CD14-positive monocyte (primary cell): ENCODE measurements around the gene ARHGEF11. TPM values are rescaled to one million over a fixed set of nuclear protein-coding genes. Genes with fewer than 3 reads are reported as not detected.

Experiments used
- DNase-seq, 3 donors: peaks; one replicate each; pipeline ENCODE4 v3.0.0-alpha.2; 2011 to 2022
- H2AFZ ChIP-seq: 2 replicates; pipeline ENCODE4 v1.6.0; 2012; ENCODE audit warnings: mild to moderate bottlenecking, low read depth, low read length, inconsistent platforms; ENCODE audit not compliant: insufficient read depth, poor library complexity, severe bottlenecking
- H3K27ac ChIP-seq, 2 donors: 1 replicate in 1 of 2; 2 replicates in 1 of 2; pipeline ENCODE4 v1.5.1; 2012 to 2013; ENCODE audit warnings: low read length in 2 of 2, control low read depth in 1 of 2, inconsistent platforms in 1 of 2, low read depth in 1 of 2, mild to moderate bottlenecking in 1 of 2
- H3K27me3 ChIP-seq, 2 donors: one replicate each; pipeline versions ENCODE4 v1.6.0 to v1.6.1; 2011 to 2013; ENCODE audit warnings: low read length in 2 of 2; ENCODE audit not compliant: control insufficient read depth in 2 of 2, insufficient read depth in 2 of 2
- H3K36me3 ChIP-seq, 2 donors: replicated peaks in 1 of 2; 1 replicate in 1 of 2; 2 replicates in 1 of 2; pipeline versions ENCODE4 v1.5.1 to v1.6.1; 2012 to 2013; ENCODE audit warnings: low read length in 2 of 2, control low read depth in 1 of 2, inconsistent platforms in 1 of 2, mild to moderate bottlenecking in 1 of 2; ENCODE audit not compliant: insufficient read depth in 2 of 2, control insufficient read depth in 1 of 2
- H3K4me1 ChIP-seq, 2 donors: 1 replicate in 1 of 2; 2 replicates in 1 of 2; pipeline versions ENCODE4 v1.5.1 to v1.6.1; 2012 to 2013; ENCODE audit warnings: low read length in 2 of 2, control low read depth in 1 of 2, inconsistent platforms in 1 of 2, mild to moderate bottlenecking in 1 of 2, moderate library complexity in 1 of 2; ENCODE audit not compliant: insufficient read depth in 2 of 2, control insufficient read depth in 1 of 2
- H3K4me2 ChIP-seq: replicated peaks from 2 replicates; pipeline ENCODE3; 2012; ENCODE audit warnings: low read length, moderate library complexity, mild to moderate bottlenecking; ENCODE audit not compliant: poor library complexity, severe bottlenecking; ENCODE audit errors: extremely low read depth
- H3K4me3 ChIP-seq, 3 experiments: fragments of 200-600 bp in 1 of 3; sonication (generic) in 1 of 3; replicated peaks in 1 of 3; 1 replicate in 2 of 3; 2 replicates in 1 of 3; pipeline ENCODE4 v1.5.1; 2011 to 2013; ENCODE audit warnings: low read length in 3 of 3, mild to moderate bottlenecking in 3 of 3, control low read depth in 2 of 3, low read depth in 2 of 3, inconsistent platforms in 1 of 3, moderate library complexity in 1 of 3
- H3K79me2 ChIP-seq: 2 replicates; pipeline ENCODE4 v1.6.0; 2012; ENCODE audit warnings: mild to moderate bottlenecking, control low read depth, inconsistent platforms, low read length, moderate library complexity; ENCODE audit not compliant: insufficient read depth
- H3K9ac ChIP-seq: 2 replicates; pipeline ENCODE4 v1.6.0; 2017; ENCODE audit warnings: low read length, mild to moderate bottlenecking; ENCODE audit not compliant: insufficient read depth, poor library complexity, severe bottlenecking
- H3K9me3 ChIP-seq, 2 donors: replicated peaks in 1 of 2; 1 replicate in 1 of 2; 2 replicates in 1 of 2; pipeline versions ENCODE4 v1.5.1 to v1.6.1; 2012 to 2013; ENCODE audit warnings: low read length in 2 of 2, control low read depth in 1 of 2; ENCODE audit not compliant: control insufficient read depth in 1 of 2, insufficient read depth in 1 of 2
- H4K20me1 ChIP-seq: 2 replicates; pipeline ENCODE4 v1.6.0; 2012; ENCODE audit warnings: mild to moderate bottlenecking, low read length, control low read depth, moderate library complexity; ENCODE audit not compliant: insufficient read depth
- H3K27ac Mint-ChIP-seq, 7 donors: one replicate each; pipeline ENCODE4 v1.8.0; 2020; ENCODE audit warnings: mild to moderate bottlenecking in 7 of 7, mixed read lengths in 7 of 7, moderate library complexity in 6 of 7, inconsistent platforms in 2 of 7
- H3K27me3 Mint-ChIP-seq, 3 donors: one replicate each; pipeline ENCODE4 v1.8.0; 2021 to 2022; ENCODE audit warnings: low read depth in 3 of 3, mild to moderate bottlenecking in 3 of 3, mixed read lengths in 3 of 3, moderate library complexity in 3 of 3, inconsistent platforms in 1 of 3
- H3K36me3 Mint-ChIP-seq, 2 donors: one replicate each; pipeline ENCODE4 v1.8.0; 2020; ENCODE audit warnings: mixed read lengths in 2 of 2, inconsistent platforms in 1 of 2, mild to moderate bottlenecking in 1 of 2
- H3K4me1 Mint-ChIP-seq: one replicate; pipeline ENCODE4 v1.8.0; 2020; ENCODE audit warnings: mild to moderate bottlenecking, mixed read lengths
- H3K4me3 Mint-ChIP-seq, 2 donors: one replicate each; pipeline ENCODE4 v1.8.0; 2020; ENCODE audit warnings: mild to moderate bottlenecking in 2 of 2, mixed read lengths in 2 of 2, moderate library complexity in 1 of 2
- H3K9me3 Mint-ChIP-seq, 7 donors: one replicate each; pipeline ENCODE4 v1.8.0; 2020 to 2022; ENCODE audit warnings: mixed read lengths in 7 of 7, mild to moderate bottlenecking in 6 of 7, moderate library complexity in 6 of 7, inconsistent platforms in 2 of 7
- WGBS: methylation state at CpG from one replicate; pipeline ENCODE4 v1.1.5; 2013; ENCODE audit warnings: missing lambda C conversion rate; ENCODE audit not compliant: insufficient coverage; 5-methylcytosine and 5-hydroxymethylcytosine counted together
- intact Hi-C, 2 donors: fragments of 100-400 bp; cut with micrococcal nuclease; formaldehyde crosslinking; loops; one replicate each; pipeline versions ENCODE4 v1.15.0 to v1.15.1; 2023
- polyA plus RNA-seq, 3 donors: library from polyadenylated mRNA; depleted of rRNA in 1 of 3; unstranded in 2 of 3; stranded (reverse) in 1 of 3; fragments of 300-500 nt in 2 of 3; fragments of >200 nt in 1 of 3; fragmentation: Illumina TruSeq in 2 of 3; gene quantifications; 1 replicate in 2 of 3; 2 replicates in 1 of 3; pipeline ENCODE4 v1.2.3, GENCODE V29; 2012 to 2021
- TF ChIP-seq, protein P1 (sequence below): fragments of 200-600 bp; IDR thresholded peaks from one replicate; pipeline ENCODE4 v1.8.0; 2022; ENCODE audit warnings: antibody characterized with exemption, mild to moderate bottlenecking

Gene ARHGEF11
- polyA plus RNA-seq, 3 donors: 17.0 to 78.5 (median 17.7) TPM

DNA sequence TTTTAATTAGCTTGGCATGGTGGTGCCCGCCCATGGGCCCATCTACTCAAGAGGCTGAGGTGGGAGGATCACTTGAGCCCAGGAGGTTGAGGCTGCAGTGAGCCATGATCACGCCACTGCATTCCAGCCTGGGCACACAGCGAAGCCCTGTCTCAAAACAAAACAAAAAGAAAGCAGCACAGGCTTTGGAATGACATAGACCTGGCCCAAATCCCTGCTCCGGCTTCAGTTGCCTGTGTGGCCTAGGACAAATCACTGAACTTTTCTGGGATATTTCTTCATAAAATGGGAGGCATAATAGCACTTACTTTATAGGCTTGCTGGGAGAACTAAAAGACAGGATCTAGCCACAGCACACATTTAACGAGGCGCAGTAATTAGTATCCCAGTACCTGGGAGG lies 149.6 kb downstream of the ARHGEF11 start:
- Histone ChIP-seq H3K9ac (no peak overlapping the region), H2AFZ (no peak overlapping the region), H3K27ac (no peak overlapping the region), H3K9me3 (no peaks in the 10 kb centered on the region), H3K27me3 (peaks cover 20 to 41% of the 10 kb centered on the region in 2 donors), H4K20me1 (no peaks in the 10 kb centered on the region), H3K4me2 (no peak overlapping the region), H3K79me2 (no peaks in the 10 kb centered on the region), H3K4me1 (peaks cover 28 to 33% of the 10 kb centered on the region in 2 donors), H3K36me3 (no peaks in the 10 kb centered on the region), H3K4me3 (no peak overlapping the region)
- TF ChIP-seq, protein P1, sequence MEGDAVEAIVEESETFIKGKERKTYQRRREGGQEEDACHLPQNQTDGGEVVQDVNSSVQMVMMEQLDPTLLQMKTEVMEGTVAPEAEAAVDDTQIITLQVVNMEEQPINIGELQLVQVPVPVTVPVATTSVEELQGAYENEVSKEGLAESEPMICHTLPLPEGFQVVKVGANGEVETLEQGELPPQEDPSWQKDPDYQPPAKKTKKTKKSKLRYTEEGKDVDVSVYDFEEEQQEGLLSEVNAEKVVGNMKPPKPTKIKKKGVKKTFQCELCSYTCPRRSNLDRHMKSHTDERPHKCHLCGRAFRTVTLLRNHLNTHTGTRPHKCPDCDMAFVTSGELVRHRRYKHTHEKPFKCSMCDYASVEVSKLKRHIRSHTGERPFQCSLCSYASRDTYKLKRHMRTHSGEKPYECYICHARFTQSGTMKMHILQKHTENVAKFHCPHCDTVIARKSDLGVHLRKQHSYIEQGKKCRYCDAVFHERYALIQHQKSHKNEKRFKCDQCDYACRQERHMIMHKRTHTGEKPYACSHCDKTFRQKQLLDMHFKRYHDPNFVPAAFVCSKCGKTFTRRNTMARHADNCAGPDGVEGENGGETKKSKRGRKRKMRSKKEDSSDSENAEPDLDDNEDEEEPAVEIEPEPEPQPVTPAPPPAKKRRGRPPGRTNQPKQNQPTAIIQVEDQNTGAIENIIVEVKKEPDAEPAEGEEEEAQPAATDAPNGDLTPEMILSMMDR: no peak
- no peak for DNase-seq
- Mint-ChIP-seq H3K4me3 (peak overlapping the region in 1 of 2 donors; percentile 23), H3K9me3 (peaks cover 0 to 9% (median 5%) of the 10 kb centered on the region in 7 donors), H3K4me1 (peaks cover 30% of the 10 kb centered on the region), H3K27me3 (peaks cover 42 to 59% (median 50%) of the 10 kb centered on the region in 3 donors), H3K36me3 (peaks cover 0 to 10% of the 10 kb centered on the region in 2 donors), H3K27ac (no peak overlapping the region)
- intact Hi-C loops: loop anchor here in 1 of 2 donors (10.0 kb wide), 1 partner anchor 81 kb away; the partner anchor contains the start of gene SH2D2A
- 100% methylated on average over 2 of the region's 6 CpGs for WGBS

DNA sequence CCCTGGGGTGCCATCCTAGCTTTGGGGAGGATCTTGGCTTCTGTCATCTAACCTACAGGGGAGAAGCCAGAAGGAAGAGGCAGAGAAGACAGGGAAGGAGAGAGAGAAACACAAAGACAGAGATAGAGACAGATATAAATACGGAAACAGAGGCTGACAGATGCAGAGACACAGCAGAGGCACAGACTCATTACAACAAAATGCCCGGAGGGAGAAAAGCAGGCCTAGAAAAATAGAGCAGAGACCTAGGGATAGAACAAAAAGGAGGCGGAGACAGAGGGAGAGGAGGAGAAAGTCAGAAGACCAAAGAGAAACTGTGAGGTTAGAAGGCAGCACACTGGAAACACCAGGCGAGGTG lies 150.1 kb downstream of the ARHGEF11 start:
- Histone ChIP-seq H3K4me3 (no peak overlapping the region), H3K4me1 (peaks cover 28 to 33% of the 10 kb centered on the region in 2 donors), H3K27me3 (peaks cover 20 to 44% of the 10 kb centered on the region in 2 donors), H3K79me2 (no peaks in the 10 kb centered on the region), H3K9ac (no peak overlapping the region), H2AFZ (no peak overlapping the region), H3K4me2 (no peak overlapping the region), H4K20me1 (no peaks in the 10 kb centered on the region), H3K36me3 (no peaks in the 10 kb centered on the region), H3K9me3 (no peaks in the 10 kb centered on the region), H3K27ac (no peak overlapping the region)
- Mint-ChIP-seq H3K9me3 (peaks cover 0 to 9% (median 5%) of the 10 kb centered on the region in 7 donors), H3K4me1 (peaks cover 30% of the 10 kb centered on the region), H3K27me3 (peaks cover 44 to 62% (median 55%) of the 10 kb centered on the region in 3 donors), H3K27ac (no peak overlapping the region), H3K36me3 (peaks cover 0 to 10% of the 10 kb centered on the region in 2 donors), H3K4me3 (peak overlapping the region in 1 of 2 donors; percentile 53)
- DNase-seq: no peak
- TF ChIP-seq, protein P1: no peak
- WGBS: 94% methylated on average over 3 of the region's 4 CpGs
- intact Hi-C loops: loop anchor here in 1 of 2 donors (10.0 kb wide), 1 partner anchor 81 kb away; the partner anchor contains the start of gene SH2D2A
